ENCODE data around the gene NRXN3. TPM values are rescaled to one million over a fixed set of nuclear protein-coding genes. Genes with fewer than 3 reads are reported as not detected.

The NRXN3 gene
- total and polyA plus RNA-seq, 2 experiments from 2014 or later, result 1.0 to 1.8 TPM

- TF ChIP-seq JUNB (IDR thresholded peaks at IDR 0.05; ENCODE audit: unreplicated experiment), result no peak
- no peak for TF ChIP-seq ZNF331 (CRISPR knock-in tag; IDR thresholded peaks at IDR 0.05; ENCODE audit: low read depth)
- TF ChIP-seq POLR2AphosphoS5 (IDR thresholded peaks at IDR 0.05; ENCODE audit: low read depth), result no peak
- TF ChIP-seq NANOG (IDR thresholded peaks at IDR 0.05; ENCODE audit: borderline replicate concordance), result no peak
- no peak for TF ChIP-seq STAT1 (IDR thresholded peaks at IDR 0.05; ENCODE audit: unreplicated experiment)
- no peak for TF ChIP-seq CREB1 (CRISPR knock-in tag; IDR thresholded peaks at IDR 0.05; ENCODE audit: low read depth)
- no peak for TF ChIP-seq ZNF114 (CRISPR knock-in tag; IDR thresholded peaks at IDR 0.05)
- TF ChIP-seq, protein P1, sequence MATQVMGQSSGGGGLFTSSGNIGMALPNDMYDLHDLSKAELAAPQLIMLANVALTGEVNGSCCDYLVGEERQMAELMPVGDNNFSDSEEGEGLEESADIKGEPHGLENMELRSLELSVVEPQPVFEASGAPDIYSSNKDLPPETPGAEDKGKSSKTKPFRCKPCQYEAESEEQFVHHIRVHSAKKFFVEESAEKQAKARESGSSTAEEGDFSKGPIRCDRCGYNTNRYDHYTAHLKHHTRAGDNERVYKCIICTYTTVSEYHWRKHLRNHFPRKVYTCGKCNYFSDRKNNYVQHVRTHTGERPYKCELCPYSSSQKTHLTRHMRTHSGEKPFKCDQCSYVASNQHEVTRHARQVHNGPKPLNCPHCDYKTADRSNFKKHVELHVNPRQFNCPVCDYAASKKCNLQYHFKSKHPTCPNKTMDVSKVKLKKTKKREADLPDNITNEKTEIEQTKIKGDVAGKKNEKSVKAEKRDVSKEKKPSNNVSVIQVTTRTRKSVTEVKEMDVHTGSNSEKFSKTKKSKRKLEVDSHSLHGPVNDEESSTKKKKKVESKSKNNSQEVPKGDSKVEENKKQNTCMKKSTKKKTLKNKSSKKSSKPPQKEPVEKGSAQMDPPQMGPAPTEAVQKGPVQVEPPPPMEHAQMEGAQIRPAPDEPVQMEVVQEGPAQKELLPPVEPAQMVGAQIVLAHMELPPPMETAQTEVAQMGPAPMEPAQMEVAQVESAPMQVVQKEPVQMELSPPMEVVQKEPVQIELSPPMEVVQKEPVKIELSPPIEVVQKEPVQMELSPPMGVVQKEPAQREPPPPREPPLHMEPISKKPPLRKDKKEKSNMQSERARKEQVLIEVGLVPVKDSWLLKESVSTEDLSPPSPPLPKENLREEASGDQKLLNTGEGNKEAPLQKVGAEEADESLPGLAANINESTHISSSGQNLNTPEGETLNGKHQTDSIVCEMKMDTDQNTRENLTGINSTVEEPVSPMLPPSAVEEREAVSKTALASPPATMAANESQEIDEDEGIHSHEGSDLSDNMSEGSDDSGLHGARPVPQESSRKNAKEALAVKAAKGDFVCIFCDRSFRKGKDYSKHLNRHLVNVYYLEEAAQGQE (IDR thresholded peaks at IDR 0.05; ENCODE audit: unreplicated experiment), result no peak
- TF ChIP-seq CTCF (conservative IDR thresholded peaks at IDR 0.05; ENCODE audit: low read depth in 2 of 2), result no peak
These were observed 1557.7 kb downstream of the NRXN3 start (continued) for GRCh38 chr14:79727900-79728299.

- no peak overlapping the region for H3K4me3 ChIP-seq
- ATAC-seq (no peak), DNase-seq (ENCODE audit: low spot score) (no peak)
- no peak overlapping the region for H3K4me2 ChIP-seq
- H3K4me1 ChIP-seq (ENCODE audit: insufficient read depth), result no peaks in the 10 kb centered on the region
- H3K27ac ChIP-seq (ENCODE audit: low read depth), result no peak overlapping the region
- TF ChIP-seq POLR2AphosphoS5 (IDR thresholded peaks at IDR 0.05; ENCODE audit: low read depth) (no peak), ZNF331 (CRISPR knock-in tag; IDR thresholded peaks at IDR 0.05; ENCODE audit: low read depth) (no peak)
- H3K9me2 ChIP-seq (ENCODE audit: insufficient read depth), result no peaks in the 10 kb centered on the region
- Mint-ChIP-seq H3K4me3 (no peak overlapping the region), H3K27ac (no peak overlapping the region), H3K27me3 (ENCODE audit: insufficient read depth, low read depth, poor library complexity) (peaks cover 1% of the 10 kb centered on the region), H3K36me3 (ENCODE audit: low read depth) (no peaks in the 10 kb centered on the region), H3K9me3 (no peaks in the 10 kb centered on the region), H3K4me1 (peaks cover 7% of the 10 kb centered on the region; the same call in 2 of the 3 replicates)
- no peaks in the 10 kb centered on the region for H3K36me3 ChIP-seq (ENCODE audit: insufficient read depth)
- H3K27me3 ChIP-seq (ENCODE audit: insufficient read depth), result no peaks in the 10 kb centered on the region
- H3F3A ChIP-seq (replicated peaks; ENCODE audit: low read depth), result no peaks in the 10 kb centered on the region
- H3K79me2 ChIP-seq (replicated peaks; ENCODE audit: insufficient read depth), result no peaks in the 10 kb centered on the region
- no peak overlapping the region for H2AFZ ChIP-seq
- H4K20me1 ChIP-seq (replicated peaks; ENCODE audit: insufficient read depth), result no peaks in the 10 kb centered on the region
These were observed 1558.2 kb downstream of the NRXN3 start for GRCh38 chr14:79728331-79728730.

GRCh38 chr14:79729731-79730130, 1559.6 kb downstream of the NRXN3 start:
- DNase-seq (ENCODE audit: low spot score) (no peak), ATAC-seq (no peak)
- Histone ChIP-seq H3K4me3 (no peak overlapping the region), H3K27me3 (ENCODE audit: insufficient read depth) (no peaks in the 10 kb centered on the region), H3K4me1 (ENCODE audit: insufficient read depth) (no peaks in the 10 kb centered on the region), H3K36me3 (ENCODE audit: insufficient read depth) (peaks cover 5% of the 10 kb centered on the region; the same call in 1 of the 2 replicates), H4K20me1 (replicated peaks; ENCODE audit: insufficient read depth) (no peaks in the 10 kb centered on the region), H3K79me2 (replicated peaks; ENCODE audit: insufficient read depth) (no peaks in the 10 kb centered on the region), H3K27ac (ENCODE audit: low read depth) (no peak overlapping the region), H3K4me2 (no peak overlapping the region), H3K9me2 (ENCODE audit: insufficient read depth) (no peaks in the 10 kb centered on the region), H3F3A (replicated peaks; ENCODE audit: low read depth) (no peaks in the 10 kb centered on the region), H2AFZ (no peak overlapping the region)
- H3K36me3 Mint-ChIP-seq (ENCODE audit: low read depth), result no peaks in the 10 kb centered on the region
- no peaks in the 10 kb centered on the region for H3K27me3 Mint-ChIP-seq (ENCODE audit: insufficient read depth, low read depth, poor library complexity)
- no peak overlapping the region for H3K4me3 Mint-ChIP-seq
- H3K4me1 Mint-ChIP-seq, result peaks cover 7% of the 10 kb centered on the region; the same call in 2 of the 3 replicates
- no peak overlapping the region for H3K27ac Mint-ChIP-seq
- no peaks in the 10 kb centered on the region for H3K9me3 Mint-ChIP-seq
- no peak for TF ChIP-seq JUNB (IDR thresholded peaks at IDR 0.05; ENCODE audit: unreplicated experiment)
- TF ChIP-seq ZNF331 (CRISPR knock-in tag; IDR thresholded peaks at IDR 0.05; ENCODE audit: low read depth), result no peak
- TF ChIP-seq CREB1 (CRISPR knock-in tag; IDR thresholded peaks at IDR 0.05; ENCODE audit: low read depth), result no peak
- TF ChIP-seq, protein P1 (IDR thresholded peaks at IDR 0.05; ENCODE audit: unreplicated experiment), result no peak
- TF ChIP-seq ZNF114 (CRISPR knock-in tag; IDR thresholded peaks at IDR 0.05), result no peak
- TF ChIP-seq CTCF (conservative IDR thresholded peaks at IDR 0.05; ENCODE audit: low read depth in 2 of 2), result no peak
- no peak for TF ChIP-seq STAT1 (IDR thresholded peaks at IDR 0.05; ENCODE audit: unreplicated experiment)
- TF ChIP-seq POLR2AphosphoS5 (IDR thresholded peaks at IDR 0.05; ENCODE audit: low read depth), result no peak
- TF ChIP-seq NANOG (IDR thresholded peaks at IDR 0.05; ENCODE audit: borderline replicate concordance), result no peak
- TF ChIP-seq EZH2 (IDR thresholded peaks at IDR 0.05; ENCODE audit: low read depth, unreplicated experiment), result no peak

Data from GM23338 (cell line).